Renal cortical epithelial cell (primary cell): ENCODE results near the gene MNDA. TPM values are rescaled to one million over a fixed set of nuclear protein-coding genes. Genes with fewer than 3 reads are reported as not detected.
"Not testable (repeated sequence)": the region's sequence is repeated elsewhere in the genome, so short reads cannot be mapped to it uniquely, and the experiment has no call there.

Source experiments
- DNase-seq: peaks from one replicate; pipeline ENCODE4 v3.0.0-alpha.2; 2011; ENCODE audit warnings: low read depth
- total RNA-seq: library from RNA; depleted of rRNA; stranded (reverse); fragments of >200 nt; gene quantifications from 2 replicates; pipeline ENCODE4 v1.2.3, GENCODE V29; 2014

MNDA gene
- total RNA-seq, 1 donor from 2014 or later = not detected

- no peak for DNase-seq
Measured at GRCh38 chr1:158839566-158839965, 8.4 kb downstream of the MNDA start.

GRCh38 chr1:158840236-158840635, 9.1 kb downstream of the MNDA start:
- DNase-seq = no peak

GRCh38 chr1:158864595-158864994, 33.4 kb downstream of the MNDA start:
- no peak for DNase-seq

- DNase-seq = not testable (repeated sequence)
Measured at GRCh38 chr1:158870438-158870837, 39.3 kb downstream of the MNDA start.

- no peak for DNase-seq
Measured at GRCh38 chr1:158873141-158873540, 42.0 kb downstream of the MNDA start.

- DNase-seq = no peak
Measured at GRCh38 chr1:158893654-158894053, 62.5 kb downstream of the MNDA start.

GRCh38 chr1:158898722-158899121, 67.6 kb downstream of the MNDA start:
- no peak for DNase-seq

Other genes with a start within 250 kb of the MNDA start
- gene OR10Z1, start 226.1 kb upstream of the MNDA start, total RNA-seq = not detected in 2 replicates
- under 0.01 TPM in 1 of 2 replicates, not detected in the other for gene SPTA1, start 144.6 kb upstream of the MNDA start, total RNA-seq
- gene OR6K2, start 130.7 kb upstream of the MNDA start, total RNA-seq = not detected in 2 replicates
- gene OR6K3, start 110.6 kb upstream of the MNDA start, total RNA-seq = not detected in 2 replicates
- not detected in 2 replicates for gene OR6K6, start 76.6 kb upstream of the MNDA start, total RNA-seq
- not detected in 2 replicates for gene OR6N1, start 59.2 kb upstream of the MNDA start, total RNA-seq
- not detected in 2 replicates for gene OR6N2, start 50.1 kb upstream of the MNDA start, total RNA-seq
- not detected in 2 replicates for gene PYHIN1, start 100.2 kb downstream of the MNDA start, total RNA-seq
- gene IFI16, start 178.6 kb downstream of the MNDA start, total RNA-seq = 8.7 and 25.6 TPM in 2 replicates
- gene AIM2, start 245.4 kb downstream of the MNDA start, total RNA-seq = not detected in 2 replicates